Measurements from ENCODE around the gene CNTNAP2.

Gene CNTNAP2

DNA sequence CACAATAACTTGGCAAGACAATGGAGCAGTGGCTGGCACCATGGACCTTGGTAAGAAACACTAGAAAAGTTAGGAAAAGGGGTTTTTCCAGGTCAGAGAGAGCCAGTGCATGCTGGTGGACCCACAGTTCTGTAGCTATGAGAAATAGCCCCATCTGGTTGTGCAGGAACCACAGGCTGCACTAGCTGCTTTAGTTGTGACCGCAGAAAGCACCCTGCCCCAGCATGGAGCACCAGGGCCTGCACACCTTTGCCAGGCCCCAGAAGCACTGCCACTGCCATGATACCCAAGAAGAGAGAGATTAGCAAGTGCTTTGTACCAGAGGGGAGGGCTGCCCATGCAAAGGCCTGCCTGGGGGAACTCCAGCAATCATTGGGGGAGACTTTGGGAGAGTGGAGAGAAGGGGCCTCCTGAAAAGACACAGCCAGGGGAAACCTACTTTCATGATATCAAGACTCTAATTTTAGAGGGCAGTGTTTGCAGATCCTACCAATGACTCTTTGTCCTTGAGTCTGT lies 2217.9 kb downstream of the CNTNAP2 start:
- no peak for DNase-seq (ENCODE audit: low read depth, low spot score)

GRCh38 chr7:148334959-148335577 lies 2218.5 kb downstream of the CNTNAP2 start:
- DNase-seq (ENCODE audit: low read depth, low spot score) = no peak

DNA sequence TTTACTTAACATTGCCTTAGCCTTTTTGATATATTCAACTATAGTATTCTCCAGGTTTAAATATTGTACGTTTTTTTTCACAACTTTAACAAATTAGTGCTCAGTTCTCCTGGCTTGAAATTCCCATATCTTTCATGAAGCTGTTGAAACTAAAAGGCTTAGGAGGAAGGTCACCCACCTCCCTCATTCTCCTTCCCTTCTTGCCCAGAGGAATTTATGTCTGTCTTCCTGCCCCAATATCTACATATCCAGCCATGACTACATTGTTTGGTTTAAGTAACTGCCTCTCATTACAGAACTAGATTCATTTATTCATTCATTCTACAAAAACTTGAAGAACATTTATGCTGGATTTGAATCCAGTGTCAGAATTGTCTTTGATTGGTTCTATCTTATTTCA lies 2219.2 kb downstream of the CNTNAP2 start:
- no peak for DNase-seq (ENCODE audit: low read depth, low spot score)

DNA sequence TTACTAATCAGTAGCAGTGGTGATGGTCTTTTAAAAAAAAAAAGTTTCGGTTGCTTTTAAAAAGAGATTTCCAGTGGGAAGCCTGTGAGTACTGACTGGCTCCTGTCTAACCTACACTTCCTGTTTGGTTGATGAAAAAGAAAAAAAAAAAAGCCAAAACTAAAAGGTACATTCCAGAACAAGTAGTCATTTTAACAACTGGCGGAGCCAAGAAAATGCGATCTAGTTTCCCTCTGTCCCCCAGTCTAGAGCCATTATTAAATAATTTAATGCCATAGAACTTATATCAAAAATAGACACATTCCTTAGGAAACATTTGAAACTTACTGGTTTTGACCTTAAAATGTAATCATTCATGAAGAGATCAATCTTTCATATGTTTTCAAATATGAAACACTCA lies 2219.8 kb downstream of the CNTNAP2 start:
- no peak for DNase-seq (ENCODE audit: low read depth, low spot score)

DNA sequence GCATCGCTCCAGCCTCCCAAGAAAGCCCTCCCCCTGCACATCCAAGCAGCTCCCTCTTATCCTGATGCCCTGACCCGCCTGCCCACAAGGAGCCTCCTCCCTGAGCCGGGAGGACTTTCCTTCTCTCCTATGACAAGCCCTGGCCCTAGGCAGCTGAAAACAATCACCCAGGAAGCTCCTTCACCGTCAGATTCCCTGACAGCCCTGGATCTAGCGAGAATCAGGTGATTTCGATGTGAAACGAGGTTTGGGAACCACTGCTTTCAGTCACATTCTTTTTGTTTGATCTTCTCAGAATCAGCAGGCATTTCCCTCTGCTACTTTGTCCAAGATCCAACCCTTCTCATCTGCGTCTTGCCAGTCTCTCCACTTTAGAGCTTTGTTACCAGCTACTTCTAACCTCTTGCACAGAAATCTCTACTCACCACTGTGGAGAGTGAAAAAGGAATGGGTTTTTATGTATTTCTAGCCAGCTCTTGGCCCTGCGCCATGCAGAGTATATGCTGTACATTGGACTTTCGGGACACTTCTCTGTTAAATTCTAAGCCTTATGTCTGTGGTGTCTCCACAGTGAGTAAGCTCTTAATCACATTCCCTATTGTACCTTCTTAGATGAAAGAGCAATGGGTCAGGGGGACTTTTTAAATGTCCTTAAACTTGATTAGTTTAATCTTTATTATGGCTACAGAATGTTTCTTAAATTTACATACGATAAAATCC lies 2220.8 kb downstream of the CNTNAP2 start:
- no peak for DNase-seq (ENCODE audit: low read depth, low spot score)

- DNase-seq (ENCODE audit: low read depth, low spot score) = no peak
These were observed 2221.6 kb downstream of the CNTNAP2 start for GRCh38 chr7:148337995-148338747.

DNA sequence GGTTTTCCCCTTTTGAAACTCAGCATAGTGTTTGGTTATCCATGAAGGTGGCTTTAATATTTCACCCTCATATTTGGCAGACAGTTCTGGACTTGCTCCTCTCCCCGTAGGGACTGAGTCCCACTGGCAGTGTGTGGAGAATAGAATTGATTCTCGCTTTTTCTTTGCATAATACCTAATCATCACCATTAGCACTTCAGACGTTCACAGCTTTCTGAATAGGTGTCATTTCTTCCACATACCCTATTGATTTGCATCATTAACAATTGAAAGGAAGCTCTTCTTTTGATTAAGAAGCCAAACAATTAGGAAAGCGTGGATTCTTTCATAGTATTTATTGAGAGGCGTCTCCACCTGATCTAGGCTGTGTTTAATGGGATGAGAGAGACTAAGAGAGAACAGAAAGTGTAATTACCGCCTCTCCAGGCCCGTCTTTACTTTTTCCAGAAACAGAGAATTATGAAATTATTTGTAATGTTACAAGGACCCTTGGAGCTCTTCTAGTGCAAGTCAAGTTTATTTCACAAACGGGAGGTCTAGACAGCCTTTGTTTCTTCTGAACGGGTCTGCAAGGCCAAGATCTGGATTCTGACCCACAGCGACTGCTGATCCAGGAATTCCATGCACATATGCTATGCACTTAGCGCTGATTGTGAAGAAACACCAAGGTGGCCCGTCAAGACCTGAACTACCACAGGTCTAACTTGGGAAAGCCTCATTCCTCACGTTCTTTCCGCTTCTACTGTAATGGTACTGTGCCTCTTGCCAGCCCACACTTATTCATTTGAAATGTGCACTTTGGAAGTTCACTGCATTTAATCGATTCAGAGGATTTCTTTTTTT lies 2224.1 kb downstream of the CNTNAP2 start:
- DNase-seq (ENCODE audit: low read depth, low spot score) = no peak

DNA sequence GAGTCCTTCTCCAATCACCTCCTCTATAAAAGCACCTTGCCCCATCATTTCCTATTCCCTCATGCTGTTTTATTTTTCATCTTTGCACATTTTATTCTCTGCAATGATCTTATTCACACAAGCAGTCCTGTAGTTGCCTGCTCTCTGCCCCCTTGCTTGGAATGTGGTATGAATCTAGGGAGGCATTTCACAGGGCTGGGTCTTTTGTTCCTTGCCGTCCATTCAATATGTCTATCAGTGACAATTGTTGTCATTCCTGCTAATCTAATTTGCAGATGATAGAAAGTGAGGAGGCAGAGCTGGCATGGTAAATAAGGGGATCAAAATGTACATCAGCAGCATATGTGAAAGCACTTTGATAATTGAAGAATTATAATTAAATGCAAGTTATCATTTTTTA lies 2227.8 kb downstream of the CNTNAP2 start:
- no peak for DNase-seq (ENCODE audit: low read depth, low spot score)

GRCh38 chr7:148347981-148348380 lies 2231.4 kb downstream of the CNTNAP2 start:
- DNase-seq (ENCODE audit: low read depth, low spot score) = no peak

- no peak for DNase-seq (ENCODE audit: low read depth, low spot score)
These were observed 2231.9 kb downstream of the CNTNAP2 start for GRCh38 chr7:148348466-148348865.

- DNase-seq (ENCODE audit: low read depth, low spot score) = no peak
These were observed 2239.7 kb downstream of the CNTNAP2 start for GRCh38 chr7:148356303-148356702.

DNA sequence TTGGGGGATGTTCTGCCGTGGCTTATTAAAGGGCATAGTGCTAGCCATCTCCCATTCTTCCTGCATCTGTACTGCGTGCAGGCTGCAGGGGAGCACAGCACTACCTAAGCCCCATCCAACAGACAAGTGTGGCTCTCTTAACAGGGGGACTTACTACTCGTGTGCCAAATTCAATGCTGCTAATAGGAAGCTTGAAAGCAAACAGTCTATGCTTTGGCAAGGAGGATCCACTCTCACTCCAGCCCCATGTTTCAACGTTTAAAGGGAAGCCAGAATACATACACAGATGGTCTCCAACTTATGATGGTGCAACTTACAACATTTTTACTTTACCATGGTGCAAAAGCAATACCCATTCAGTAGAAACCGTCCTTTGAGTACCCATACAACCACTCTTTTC lies 2245.9 kb downstream of the CNTNAP2 start:
- no peak for DNase-seq (ENCODE audit: low read depth, low spot score)

DNA sequence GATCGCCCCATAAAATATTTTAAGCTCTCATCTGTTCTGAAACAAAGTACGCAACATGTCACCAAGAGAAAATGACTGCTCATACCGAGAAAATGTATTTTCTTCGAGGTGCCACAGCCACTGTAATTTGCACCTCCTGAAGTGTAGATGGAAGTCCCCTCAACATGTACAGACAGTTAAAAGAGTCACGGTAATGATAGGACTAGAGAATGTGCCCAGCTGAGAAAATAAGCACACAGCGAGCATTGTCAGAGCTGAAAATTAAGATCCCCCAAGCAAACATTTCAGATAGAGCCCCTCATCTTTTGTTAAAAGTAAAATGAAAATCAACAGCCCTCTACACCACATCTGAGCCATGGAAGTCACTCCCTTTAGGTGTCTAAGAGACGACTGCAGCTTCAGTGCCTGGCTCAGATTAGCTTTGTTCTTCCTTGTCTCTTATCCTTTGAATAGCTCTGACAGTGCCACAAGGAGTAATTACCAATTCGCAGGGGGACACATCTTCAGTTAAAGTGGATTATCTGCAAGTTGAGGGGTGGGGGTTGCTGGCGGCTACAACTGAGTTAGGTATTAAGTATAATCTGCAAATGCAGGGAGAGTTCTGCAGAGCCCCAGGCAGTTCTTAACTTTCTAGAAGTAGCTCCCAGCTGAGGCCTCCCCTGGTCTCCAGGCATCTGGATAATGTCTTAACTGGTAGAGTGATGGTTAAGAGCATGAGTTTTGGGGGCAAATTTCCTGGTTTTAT lies 2251.3 kb downstream of the CNTNAP2 start:
- DNase-seq (ENCODE audit: low read depth, low spot score) = no peak

- no peak for DNase-seq (ENCODE audit: low read depth, low spot score)
These were observed 2252.0 kb downstream of the CNTNAP2 start for GRCh38 chr7:148368562-148368961.

- DNase-seq (ENCODE audit: low read depth, low spot score) = no peak
These were observed 2254.8 kb downstream of the CNTNAP2 start for GRCh38 chr7:148371280-148371937.

GRCh38 chr7:148374396-148375259 lies 2258.0 kb downstream of the CNTNAP2 start:
- no peak for DNase-seq (ENCODE audit: low read depth, low spot score)

- no peak for DNase-seq (ENCODE audit: low read depth, low spot score)
These were observed 2263.1 kb downstream of the CNTNAP2 start for GRCh38 chr7:148379677-148380076.

DNA sequence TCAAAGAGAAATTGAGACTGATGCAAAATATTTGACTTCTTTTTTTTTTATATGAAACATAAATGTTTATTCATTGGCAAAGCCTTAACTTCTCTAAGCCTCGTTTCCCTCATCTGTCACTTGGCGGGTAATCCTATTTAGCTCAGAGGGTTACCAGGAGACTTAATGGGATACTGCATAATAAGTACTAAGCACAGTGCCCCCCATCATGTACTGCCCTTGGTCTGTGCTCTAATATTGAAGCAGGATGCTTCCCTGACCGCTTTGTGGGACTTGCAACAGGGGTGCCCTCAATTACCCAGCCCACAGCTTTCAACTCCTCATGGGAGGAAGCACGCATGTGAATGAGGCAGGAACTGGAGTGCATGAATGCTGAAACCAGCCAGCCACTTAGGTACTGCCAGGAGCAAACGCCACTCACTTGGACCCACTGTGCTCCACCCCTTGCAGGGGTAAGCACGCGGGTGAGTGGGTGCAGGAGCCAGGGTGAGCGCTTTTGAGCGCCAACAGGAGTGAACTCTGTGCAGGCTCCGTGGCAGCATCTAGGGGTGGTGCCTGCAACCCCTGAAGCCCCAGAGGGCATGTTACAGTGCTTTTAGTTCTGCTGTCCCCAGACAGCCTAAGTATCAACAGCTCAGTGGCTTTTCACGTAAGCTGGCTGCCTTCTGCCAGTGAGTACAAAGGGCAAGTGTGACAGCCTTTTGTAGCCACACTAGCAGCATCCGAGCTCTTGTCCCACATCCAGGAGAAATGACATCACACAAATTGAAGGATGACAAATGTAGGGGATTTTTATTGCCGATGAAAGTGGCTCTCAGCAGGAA lies 2264.2 kb downstream of the CNTNAP2 start:
- DNase-seq (ENCODE audit: low read depth, low spot score) = no peak

- DNase-seq (ENCODE audit: low read depth, low spot score) = no peak
These were observed 2266.0 kb downstream of the CNTNAP2 start for GRCh38 chr7:148382596-148382995.

All from iPS DF 19.7 (cell line).